GM12865 (cell line): ENCODE data around the gene HPCAL1.
"Not testable (repeated sequence)": the region's sequence is repeated elsewhere in the genome, so short reads cannot be mapped to it uniquely, and the experiment has no call there.

Experiments
- DNase-seq: peaks from one replicate; pipeline ENCODE4 v3.0.0; 2010; ENCODE audit warnings: low read depth
- H3K4me3 ChIP-seq: 2 replicates; pipeline ENCODE4 v1.5.1; 2011; ENCODE audit warnings: mild to moderate bottlenecking, low read depth, low read length, control low read depth
- CTCF ChIP-seq: IDR thresholded peaks from 2 replicates; pipeline ENCODE4 v1.5.1; 2011; ENCODE audit warnings: low read length, control low read depth, low read depth, inconsistent platforms; ENCODE audit not compliant: insufficient read depth; ENCODE audit errors: missing control alignments

The HPCAL1 gene

GRCh38 chr2:10439971-10440370 lies 137.3 kb downstream of the HPCAL1 start:
- DNase-seq = no peak
- TF ChIP-seq CTCF = no peak
- no peak overlapping the region for H3K4me3 ChIP-seq

- DNase-seq = no peak
- TF ChIP-seq CTCF = no peak
- H3K4me3 ChIP-seq = no peak overlapping the region
Measured at GRCh38 chr2:10440736-10441135, 138.0 kb downstream of the HPCAL1 start.

GRCh38 chr2:10441948-10442347 lies 139.2 kb downstream of the HPCAL1 start:
- DNase-seq = no peak
- H3K4me3 ChIP-seq = no peak overlapping the region
- TF ChIP-seq CTCF = no peak

- DNase-seq, H3K4me3 ChIP-seq: not testable (repeated sequence)
Measured at GRCh38 chr2:10442469-10443126, 139.9 kb downstream of the HPCAL1 start.

- H3K4me3 ChIP-seq = peak overlapping the region; percentile 87; the same call in 1 of the 2 replicates
- no peak for TF ChIP-seq CTCF
- peak; percentile 57 for DNase-seq
Measured at GRCh38 chr2:10444463-10444862, 141.8 kb downstream of the HPCAL1 start.

- no peak for TF ChIP-seq CTCF
- no peak for DNase-seq
- peak overlapping the region; percentile 87 for H3K4me3 ChIP-seq
Measured at GRCh38 chr2:10446631-10447030, 143.9 kb downstream of the HPCAL1 start.

- TF ChIP-seq CTCF = no peak
- H3K4me3 ChIP-seq = peak overlapping the region; percentile 87
- peak; percentile 75 for DNase-seq
Measured at GRCh38 chr2:10447300-10447894, 144.7 kb downstream of the HPCAL1 start.
